Islet of Langerhans (tissue), 1 donor: ENCODE measurements around the gene DLG4.
A peak's percentile ranks its signal among the peaks of the same experiment; 100 is the strongest.

Experiments used
- FAIRE-seq: peaks from one replicate; lab custom pipeline; 2011; peaks lifted over from hg19 to GRCh38; lab: Jason Lieb, UNC

The DLG4 gene

GRCh38 chr17:7229504-7229903 is 9.9 kb upstream of the DLG4 start:
- no peak for FAIRE-seq

- no peak for FAIRE-seq
These were observed 9.3 kb upstream of the DLG4 start for GRCh38 chr17:7228920-7229319.

- FAIRE-seq, result no peak
These were observed 7.4 kb upstream of the DLG4 start for GRCh38 chr17:7226721-7227710.

- FAIRE-seq, result no peak
These were observed 6.2 kb upstream of the DLG4 start for GRCh38 chr17:7225711-7226331.

- no peak for FAIRE-seq
These were observed 5.0 kb upstream of the DLG4 start for GRCh38 chr17:7224661-7225111.

GRCh38 chr17:7224110-7224509 is 4.5 kb upstream of the DLG4 start:
- FAIRE-seq, result no peak

GRCh38 chr17:7223375-7223774 is 3.7 kb upstream of the DLG4 start:
- no peak for FAIRE-seq

- FAIRE-seq, result no peak
These were observed 3.3 kb upstream of the DLG4 start for GRCh38 chr17:7222972-7223292.

- no peak for FAIRE-seq
These were observed 2.7 kb upstream of the DLG4 start for GRCh38 chr17:7222093-7222971.

GRCh38 chr17:7221278-7222092 is 1.8 kb upstream of the DLG4 start:
- no peak for FAIRE-seq

- FAIRE-seq, result no peak
These were observed 1.1 kb upstream of the DLG4 start for GRCh38 chr17:7220593-7221277.

GRCh38 chr17:7219229-7219811 is 316 bp downstream of the DLG4 start:
- no peak for FAIRE-seq

- no peak for FAIRE-seq
These were observed 878 bp downstream of the DLG4 start for GRCh38 chr17:7218758-7219157.

- no peak for FAIRE-seq
These were observed 1.5 kb downstream of the DLG4 start for GRCh38 chr17:7218166-7218565.

GRCh38 chr17:7217113-7217987 is 2.3 kb downstream of the DLG4 start:
- no peak for FAIRE-seq

GRCh38 chr17:7216242-7217112 is 3.2 kb downstream of the DLG4 start:
- no peak for FAIRE-seq

- FAIRE-seq, result no peak
These were observed 3.9 kb downstream of the DLG4 start for GRCh38 chr17:7215652-7216180.

GRCh38 chr17:7215136-7215638 is 4.4 kb downstream of the DLG4 start:
- peak; percentile 64 for FAIRE-seq
